Measurements from ENCODE around the gene PRPF6. TPM values are rescaled to one million over a fixed set of nuclear protein-coding genes. Genes with fewer than 3 reads are reported as not detected.

PRPF6 gene
- total and polyA plus RNA-seq, 2 of the 13 experiments (the other 11 are each of a cell fraction or from before 2014, with no cell fraction given), result 63.7 to 101 TPM

- TF ChIP-seq POLR2G (IDR thresholded peaks at IDR 0.05; ENCODE audit: low read depth, low read length), result peak; percentile 50
- TF ChIP-seq PCBP1 (IDR thresholded peaks at IDR 0.05; ENCODE audit: borderline replicate concordance, low read depth, low read length), result 0 out of 2 replicates have a peak, but pooled peaks have one; percentile 29
- TF ChIP-seq TMF1 (CRISPR knock-in tag; IDR thresholded peaks at IDR 0.05; ENCODE audit: low read depth), result no peak
- TF ChIP-seq ZNF800 (CRISPR knock-in tag; IDR thresholded peaks at IDR 0.05), result no peak
- no peak for TF ChIP-seq CSRNP2 (CRISPR knock-in tag; conservative IDR thresholded peaks at IDR 0.05; ENCODE audit: low read depth)
- peak; percentile 35; the same call in 1 of the 2 replicates for TF ChIP-seq PATZ1 (CRISPR knock-in tag; IDR thresholded peaks at IDR 0.05)
- peak; percentile 100 for TF ChIP-seq AGO2 (optimal IDR thresholded peaks at IDR 0.05; ENCODE audit: low read depth, low read length)
- no peak for TF ChIP-seq MED13 (CRISPR knock-in tag; IDR thresholded peaks at IDR 0.05)
- TF ChIP-seq BORCS8-MEF2B (CRISPR knock-in tag; IDR thresholded peaks at IDR 0.05), result no peak
- no peak for TF ChIP-seq DNMT1 (CRISPR knock-in tag; IDR thresholded peaks at IDR 0.05)
- TF ChIP-seq MIXL1 (CRISPR knock-in tag; IDR thresholded peaks at IDR 0.05), result no peak
- TF ChIP-seq ZBTB37 (CRISPR knock-in tag; IDR thresholded peaks at IDR 0.05), result no peak
- no peak for TF ChIP-seq ATRX (CRISPR knock-in tag; IDR thresholded peaks at IDR 0.05; ENCODE audit: borderline replicate concordance)
- no peak for TF ChIP-seq TSC22D2 (CRISPR knock-in tag; IDR thresholded peaks at IDR 0.05; ENCODE audit: borderline replicate concordance)
- no peak for TF ChIP-seq ZNF337 (CRISPR knock-in tag; IDR thresholded peaks at IDR 0.05; ENCODE audit: borderline replicate concordance, low read depth)
- TF ChIP-seq ZFX (CRISPR knock-in tag; IDR thresholded peaks at IDR 0.05; ENCODE audit: low read depth), result peak; percentile 5; the same call in 1 of the 2 replicates
- TF ChIP-seq ZHX1 (CRISPR knock-in tag; IDR thresholded peaks at IDR 0.05; ENCODE audit: low read depth), result no peak
- TF ChIP-seq RBM22 (optimal IDR thresholded peaks at IDR 0.05; ENCODE audit: low read length), result peak; percentile 12
Measured at GRCh38 chr20:63939061-63939935, 41.6 kb upstream of the PRPF6 start (continued).

Measured in HepG2 (cell line).